ENCODE data around the gene DNAI4. TPM values are rescaled to one million over a fixed set of nuclear protein-coding genes. Genes with fewer than 3 reads are reported as not detected.
"Not testable (repeated sequence)": the region's sequence is repeated elsewhere in the genome, so short reads cannot be mapped to it uniquely, and the experiment has no call there.

The DNAI4 gene, protein sequence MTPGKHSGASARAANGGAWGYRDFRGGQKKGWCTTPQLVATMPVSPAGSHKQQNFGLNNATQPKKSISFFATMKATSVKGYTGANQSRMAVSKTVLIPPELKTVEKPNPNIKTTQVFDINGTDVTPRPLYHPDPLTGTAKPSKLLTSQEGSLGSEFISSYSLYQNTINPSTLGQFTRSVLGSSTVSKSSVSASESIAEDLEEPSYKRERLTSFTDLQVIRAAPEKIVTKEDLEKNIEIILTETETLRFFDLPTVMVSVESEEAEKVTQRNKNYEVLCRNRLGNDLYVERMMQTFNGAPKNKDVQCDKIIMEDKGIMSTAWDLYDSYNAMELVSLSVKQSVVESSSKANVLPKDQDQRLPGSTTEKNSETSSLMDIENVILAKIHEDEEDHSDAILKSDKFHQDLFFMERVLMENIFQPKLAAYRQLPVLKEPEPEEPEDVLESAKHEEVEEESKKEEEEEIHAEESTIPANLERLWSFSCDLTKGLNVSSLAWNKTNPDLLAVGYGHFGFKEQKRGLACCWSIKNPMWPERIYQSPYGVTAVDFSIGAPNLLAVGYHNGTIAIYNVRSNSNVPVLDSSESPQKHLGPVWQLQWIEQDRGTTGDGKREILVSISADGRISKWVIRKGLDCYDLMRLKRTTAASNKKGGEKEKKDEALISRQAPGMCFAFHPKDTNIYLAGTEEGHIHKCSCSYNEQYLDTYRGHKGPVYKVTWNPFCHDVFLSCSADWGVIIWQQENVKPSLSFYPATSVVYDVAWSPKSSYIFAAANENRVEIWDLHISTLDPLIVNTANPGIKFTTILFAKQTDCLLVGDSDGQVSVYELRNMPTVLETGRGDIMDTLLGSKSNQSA
- 5.9 and 7.6 TPM in 2 replicates for total RNA-seq
- polyA plus RNA-seq, result 2.9 and 3.1 TPM in 2 replicates

DNA sequence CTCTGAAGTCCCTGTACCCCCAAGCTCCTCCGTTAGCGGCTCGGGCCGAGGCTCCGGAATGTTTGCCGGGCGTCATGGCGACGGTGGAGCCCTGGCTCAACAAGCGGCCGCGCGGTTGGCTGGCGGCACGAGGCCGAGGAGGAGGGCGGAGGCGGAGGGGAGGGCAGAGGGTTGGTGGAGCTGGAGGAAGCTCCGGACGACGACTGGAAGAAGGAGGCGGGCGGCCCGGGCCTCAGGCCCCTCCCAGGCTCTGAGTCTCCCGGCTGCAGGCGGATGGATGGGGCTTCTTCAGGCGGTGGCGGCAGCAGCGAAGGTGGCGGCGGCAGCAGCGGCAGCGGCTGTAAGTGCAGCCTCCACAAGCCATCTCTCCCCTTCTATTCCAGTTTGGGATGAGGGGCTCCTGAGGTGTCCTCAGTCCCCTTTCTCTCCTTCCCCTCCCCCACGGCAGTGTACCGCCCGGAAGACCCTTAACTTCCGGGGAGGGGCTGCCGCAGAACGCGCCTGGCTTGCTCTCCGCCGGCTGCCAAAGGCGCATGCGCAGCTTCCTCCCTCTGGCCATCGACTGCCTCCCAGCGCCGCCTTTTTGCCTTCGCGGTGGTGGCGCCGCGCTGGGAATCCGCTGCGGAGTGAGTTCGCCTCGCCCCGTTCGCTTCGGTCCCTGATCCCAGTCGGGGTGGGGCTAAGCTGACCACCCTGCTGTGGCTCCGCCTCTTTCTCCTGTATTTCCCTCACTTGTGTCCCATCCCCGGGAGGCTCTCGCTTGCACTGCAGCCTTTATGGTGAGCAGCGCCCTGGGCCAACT, at the start of gene DNAI4, which contains the start of gene MIER1:
Gene DNAI4 (minus strand): TSS at position 101 of the 802 bp plus-strand sequence. CDS start 25 bp downstream, at position 76.
Gene MIER1 (plus strand): TSS at position 235 of the 802 bp plus-strand sequence. CDS start 39 bp downstream, at position 274.
- Histone ChIP-seq H3K9me2 (replicated peaks; ENCODE audit: insufficient read depth) (no peaks in the 10 kb centered on the region), H3K27me3 (no peaks in the 10 kb centered on the region), H3K27ac (peak within 1 kb of the TSS; percentile 90), H3K9me3 (ENCODE audit: low read depth) (no peaks in the 10 kb centered on the region), H3K36me3 (replicated peaks; ENCODE audit: insufficient read depth, low read depth) (no peaks in the 10 kb centered on the region), H3K4me3 (peak within 1 kb of the TSS; percentile 69), H3K4me2 (peak within 1 kb of the TSS; percentile 86), H3K79me2 (peaks cover 64% of the 10 kb centered on the region), H4K20me1 (ENCODE audit: insufficient read depth, poor library complexity, severe bottlenecking) (no peaks in the 10 kb centered on the region), H3K4me1 (ENCODE audit: insufficient read depth) (peaks cover 5% of the 10 kb centered on the region), H2AFZ (peak within 1 kb of the TSS; percentile 74)
- DNase-seq (ENCODE audit: low spot score), result peak; percentile 99
- WGBS (ENCODE audit: low lambda C conversion rate, missing lambda C conversion rate), result 2% methylated on average over 49 of the region's 64 CpGs
- TF ChIP-seq, protein P1, sequence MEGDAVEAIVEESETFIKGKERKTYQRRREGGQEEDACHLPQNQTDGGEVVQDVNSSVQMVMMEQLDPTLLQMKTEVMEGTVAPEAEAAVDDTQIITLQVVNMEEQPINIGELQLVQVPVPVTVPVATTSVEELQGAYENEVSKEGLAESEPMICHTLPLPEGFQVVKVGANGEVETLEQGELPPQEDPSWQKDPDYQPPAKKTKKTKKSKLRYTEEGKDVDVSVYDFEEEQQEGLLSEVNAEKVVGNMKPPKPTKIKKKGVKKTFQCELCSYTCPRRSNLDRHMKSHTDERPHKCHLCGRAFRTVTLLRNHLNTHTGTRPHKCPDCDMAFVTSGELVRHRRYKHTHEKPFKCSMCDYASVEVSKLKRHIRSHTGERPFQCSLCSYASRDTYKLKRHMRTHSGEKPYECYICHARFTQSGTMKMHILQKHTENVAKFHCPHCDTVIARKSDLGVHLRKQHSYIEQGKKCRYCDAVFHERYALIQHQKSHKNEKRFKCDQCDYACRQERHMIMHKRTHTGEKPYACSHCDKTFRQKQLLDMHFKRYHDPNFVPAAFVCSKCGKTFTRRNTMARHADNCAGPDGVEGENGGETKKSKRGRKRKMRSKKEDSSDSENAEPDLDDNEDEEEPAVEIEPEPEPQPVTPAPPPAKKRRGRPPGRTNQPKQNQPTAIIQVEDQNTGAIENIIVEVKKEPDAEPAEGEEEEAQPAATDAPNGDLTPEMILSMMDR (IDR thresholded peaks at IDR 0.05; ENCODE audit: poor library complexity), result no peak

GRCh38 chr1:66968574-66968973, 43.9 kb upstream of the DNAI4 start:
- H3K4me2 ChIP-seq, result no peak overlapping the region
- peaks cover 5% of the 10 kb centered on the region for H3K36me3 ChIP-seq (replicated peaks; ENCODE audit: insufficient read depth, low read depth)
- peaks cover 7% of the 10 kb centered on the region for H3K9me3 ChIP-seq (ENCODE audit: low read depth)
- TF ChIP-seq EZH2 (IDR thresholded peaks at IDR 0.05; ENCODE audit: borderline replicate concordance) (no peak), EZH2phosphoT487 (IDR thresholded peaks at IDR 0.05; ENCODE audit: low read depth, severe bottlenecking, unreplicated experiment) (no peak)
- TF ChIP-seq, protein P1 (IDR thresholded peaks at IDR 0.05; ENCODE audit: poor library complexity), result no peak
- peaks cover 4% of the 10 kb centered on the region for H3K79me2 ChIP-seq
- H3K9me2 ChIP-seq (replicated peaks; ENCODE audit: insufficient read depth), result no peaks in the 10 kb centered on the region
- no peaks in the 10 kb centered on the region for H3K27me3 ChIP-seq
- no peaks in the 10 kb centered on the region for H3K4me1 ChIP-seq (ENCODE audit: insufficient read depth)
- no peak overlapping the region for H3K4me3 ChIP-seq
- no peak overlapping the region for H2AFZ ChIP-seq
- WGBS (ENCODE audit: low lambda C conversion rate, missing lambda C conversion rate), result 88% methylated on average over 3 of the region's 3 CpGs
- H4K20me1 ChIP-seq (ENCODE audit: insufficient read depth, poor library complexity, severe bottlenecking), result no peaks in the 10 kb centered on the region
- DNase-seq (ENCODE audit: low spot score), result no peak
- no peak overlapping the region for H3K27ac ChIP-seq

GRCh38 chr1:66966188-66966873, 41.7 kb upstream of the DNAI4 start:
- H3K79me2 ChIP-seq; H3K27ac ChIP-seq; H4K20me1 ChIP-seq (ENCODE audit: insufficient read depth, poor library complexity, severe bottlenecking); H3K9me3 ChIP-seq (ENCODE audit: low read depth); H2AFZ ChIP-seq; H3K4me1 ChIP-seq (ENCODE audit: insufficient read depth); H3K4me2 ChIP-seq; H3K27me3 ChIP-seq; H3K36me3 ChIP-seq (replicated peaks; ENCODE audit: insufficient read depth, low read depth); DNase-seq (ENCODE audit: low spot score); H3K9me2 ChIP-seq (replicated peaks; ENCODE audit: insufficient read depth); H3K4me3 ChIP-seq: not testable (repeated sequence)
- 98% methylated on average over 7 of the region's 7 CpGs for WGBS (ENCODE audit: low lambda C conversion rate, missing lambda C conversion rate)
